Keratinocyte (primary cell): ENCODE measurements around the gene SEC61B.

Source experiments
- CTCF ChIP-seq, 3 experiments: IDR thresholded peaks in 1 of 3; conservative IDR thresholded peaks in 1 of 3; optimal IDR thresholded peaks in 1 of 3; 2 replicates in 2 of 3; 3 replicates in 1 of 3; pipeline versions ENCODE3 to v1.5.1; 2011; ENCODE audit warnings: low read length in 3 of 3, mild to moderate bottlenecking in 3 of 3, moderate library complexity in 2 of 3, control low read depth in 1 of 3, inconsistent platforms in 1 of 3; ENCODE audit not compliant: insufficient read depth in 2 of 3; ENCODE audit errors: extremely low read depth in 1 of 3
- EZH2 ChIP-seq: IDR thresholded peaks from one replicate; pipeline ENCODE4 v1.6.1; 2012; ENCODE audit warnings: inconsistent platforms, mild to moderate bottlenecking, low read length, moderate library complexity

- TF ChIP-seq CTCF (optimal IDR thresholded peaks at IDR 0.05 in 1 of 3, IDR thresholded peaks at IDR 0.05 in 1 of 3, conservative IDR thresholded peaks at IDR 0.05 in 1 of 3; ENCODE audit: extremely low read depth in 1 of 3, insufficient read depth in 2 of 3, low read length in 3 of 3) (no peak), EZH2 (no peak)
Measured at GRCh38 chr9:99183616-99184015, 38.5 kb upstream of the SEC61B start.
